PC-9 (cell line): Measurements from ENCODE around the gene SLC4A1.

Source experiments
- CTCF ChIP-seq: fragments of 200-600 bp; sonication (generic); conservative IDR thresholded peaks from 2 replicates; pipeline ENCODE4 v1.6.1; 2017; ENCODE audit warnings: mixed run types, antibody characterized with exemption, mild to moderate bottlenecking, moderate library complexity
- EZH2 ChIP-seq: fragments of 200-600 bp; sonication (generic); IDR thresholded peaks from 2 replicates; pipeline ENCODE4 v1.8.0; 2017; ENCODE audit warnings: antibody characterized with exemption, low read depth

GRCh38 chr17:44247440-44247841 is 20.5 kb downstream of the SLC4A1 start:
- TF ChIP-seq EZH2 (no peak), CTCF (no peak)
